ENCODE results near the gene IGF2BP3.

The IGF2BP3 gene

GRCh38 chr7:23350466-23350865, 119.8 kb downstream of the IGF2BP3 start:
- Mint-ChIP-seq H3K9me3 (no peaks in the 10 kb centered on the region), H3K27me3 (ENCODE audit: low read depth) (no peaks in the 10 kb centered on the region), H3K27ac (peak overlapping the region in 1 of 3 experiments; percentile 27), H3K4me1 (peaks cover 23% of the 10 kb centered on the region), H3K36me3 (ENCODE audit: low read depth) (peaks cover 62% of the 10 kb centered on the region), H3K4me3 (no peak overlapping the region)
- TF ChIP-seq CTCF (IDR thresholded peaks at IDR 0.05; ENCODE audit: unreplicated experiment in 3 of 3), result no peak

GRCh38 chr7:23349484-23350157, 120.7 kb downstream of the IGF2BP3 start:
- TF ChIP-seq CTCF (IDR thresholded peaks at IDR 0.05; ENCODE audit: unreplicated experiment in 3 of 3), result no peak
- H3K9me3 Mint-ChIP-seq, result no peaks in the 10 kb centered on the region
- H3K36me3 Mint-ChIP-seq (ENCODE audit: low read depth), result peaks cover 63% of the 10 kb centered on the region
- no peak overlapping the region for H3K4me3 Mint-ChIP-seq
- no peaks in the 10 kb centered on the region for H3K27me3 Mint-ChIP-seq (ENCODE audit: low read depth)
- peaks cover 23% of the 10 kb centered on the region for H3K4me1 Mint-ChIP-seq
- peak overlapping the region in 2 of 3 experiments; percentile 11 to 55 for H3K27ac Mint-ChIP-seq

GRCh38 chr7:23347682-23348180, 122.6 kb downstream of the IGF2BP3 start:
- Mint-ChIP-seq H3K9me3 (no peaks in the 10 kb centered on the region), H3K36me3 (ENCODE audit: low read depth) (peaks cover 63% of the 10 kb centered on the region), H3K27ac (no peak overlapping the region), H3K4me1 (peaks cover 16% of the 10 kb centered on the region), H3K27me3 (ENCODE audit: low read depth) (no peaks in the 10 kb centered on the region), H3K4me3 (no peak overlapping the region)
- TF ChIP-seq CTCF (IDR thresholded peaks at IDR 0.05; ENCODE audit: unreplicated experiment in 3 of 3), result no peak

- H3K4me1 Mint-ChIP-seq, result peaks cover 22% of the 10 kb centered on the region
- no peak overlapping the region for H3K4me3 Mint-ChIP-seq
- no peaks in the 10 kb centered on the region for H3K27me3 Mint-ChIP-seq (ENCODE audit: low read depth)
- H3K27ac Mint-ChIP-seq, result no peak overlapping the region
- H3K36me3 Mint-ChIP-seq (ENCODE audit: low read depth), result peaks cover 67% of the 10 kb centered on the region
- no peak for TF ChIP-seq CTCF (IDR thresholded peaks at IDR 0.05; ENCODE audit: unreplicated experiment in 3 of 3)
- H3K9me3 Mint-ChIP-seq, result no peaks in the 10 kb centered on the region
These were observed 123.1 kb downstream of the IGF2BP3 start for GRCh38 chr7:23347033-23347681.

- no peaks in the 10 kb centered on the region for H3K27me3 Mint-ChIP-seq (ENCODE audit: low read depth)
- no peaks in the 10 kb centered on the region for H3K9me3 Mint-ChIP-seq
- TF ChIP-seq CTCF (IDR thresholded peaks at IDR 0.05; ENCODE audit: unreplicated experiment in 3 of 3), result no peak
- peaks cover 74% of the 10 kb centered on the region for H3K36me3 Mint-ChIP-seq (ENCODE audit: low read depth)
- H3K4me3 Mint-ChIP-seq, result no peak overlapping the region
- peaks cover 26% of the 10 kb centered on the region for H3K4me1 Mint-ChIP-seq
- no peak overlapping the region for H3K27ac Mint-ChIP-seq
These were observed 124.0 kb downstream of the IGF2BP3 start for GRCh38 chr7:23346316-23346715.

Data from nephron (organoid).